Esophagus muscularis mucosa (tissue), 4 donors: ENCODE measurements around the gene RNF19B. TPM values are rescaled to one million over a fixed set of nuclear protein-coding genes. Genes with fewer than 3 reads are reported as not detected.
"Not testable (repeated sequence)": the region's sequence is repeated elsewhere in the genome, so short reads cannot be mapped to it uniquely, and the experiment has no call there.

Experiments used
- DNase-seq: peaks from one replicate; pipeline ENCODE4 v3.0.0-alpha.2; 2017; ENCODE audit errors: extremely low spot score
- H3K27ac ChIP-seq, 4 donors: fragments of 200-600 bp; sonication (generic); replicated peaks in 1 of 4; 1 replicate in 3 of 4; 2 replicates in 1 of 4; pipeline ENCODE4 v1.5.1; 2016 to 2019; ENCODE audit warnings: mild to moderate bottlenecking in 1 of 4
- H3K27me3 ChIP-seq, 4 donors: fragments of 200-600 bp; sonication (generic); one replicate each; pipeline versions ENCODE4 v1.5.1 to v1.6.0; 2016 to 2019
- H3K36me3 ChIP-seq, 4 donors: fragments of 200-600 bp; sonication (generic); one replicate each; pipeline ENCODE4 v1.5.1; 2016 to 2019
- H3K4me1 ChIP-seq, 4 donors: fragments of 200-600 bp; sonication (generic); one replicate each; pipeline ENCODE4 v1.5.1; 2016 to 2019
- H3K4me3 ChIP-seq, 4 donors: fragments of 200-600 bp; sonication (generic); 1 replicate in 2 of 4; 2 replicates in 2 of 4; pipeline ENCODE4 v1.5.1; 2016 to 2019; ENCODE audit warnings: mild to moderate bottlenecking in 4 of 4, moderate library complexity in 1 of 4
- H3K9me3 ChIP-seq, 4 donors: fragments of 200-600 bp; sonication (generic); 1 replicate in 3 of 4; 2 replicates in 1 of 4; pipeline ENCODE4 v1.5.1; 2016 to 2019
- EP300 ChIP-seq: sonication (generic); formaldehyde crosslinking; IDR thresholded peaks from one replicate; pipeline ENCODE4 v1.6.1; 2017; ENCODE audit warnings: antibody characterized with exemption
- POLR2A ChIP-seq: fragments of 450-650 bp; IDR thresholded peaks from one replicate; pipeline ENCODE4 v1.6.1; 2017; ENCODE audit warnings: antibody characterized with exemption, moderate library complexity, mild to moderate bottlenecking, low read depth
- POLR2AphosphoS5 ChIP-seq, 2 donors: sonication (generic); formaldehyde crosslinking; IDR thresholded peaks; one replicate each; pipeline ENCODE4 v1.6.1; 2017; ENCODE audit warnings: antibody characterized with exemption in 2 of 2
- WGBS: methylation state at CpG from one replicate; pipeline ENCODE4 v1.1.5; 2018; 5-methylcytosine and 5-hydroxymethylcytosine counted together
- intact Hi-C: fragments of 100-400 bp; cut with DNase I; formaldehyde crosslinking; loops from one replicate; pipeline ENCODE4 v1.15.1; 2023
- total RNA-seq, 4 donors: library from RNA; depleted of rRNA; stranded (reverse); fragments of >200 nt; gene quantifications; one replicate each; pipeline versions ENCODE4 v1.1.0 to v1.2.1, GENCODE V29; 2016
- TF ChIP-seq, protein P1 (sequence below), 3 experiments: fragments of 200-600 bp in 2 of 3; fragments of 450-650 bp in 1 of 3; sonication (generic) in 2 of 3; IDR thresholded peaks; one replicate each; pipeline ENCODE4 v1.5.1; 2017 to 2019; ENCODE audit warnings: antibody characterized with exemption in 3 of 3, mild to moderate bottlenecking in 2 of 3, moderate library complexity in 1 of 3

Gene RNF19B
- total RNA-seq, 4 donors from 2014 or later, result 16.2 to 32.3 (median 22.7) TPM

DNA sequence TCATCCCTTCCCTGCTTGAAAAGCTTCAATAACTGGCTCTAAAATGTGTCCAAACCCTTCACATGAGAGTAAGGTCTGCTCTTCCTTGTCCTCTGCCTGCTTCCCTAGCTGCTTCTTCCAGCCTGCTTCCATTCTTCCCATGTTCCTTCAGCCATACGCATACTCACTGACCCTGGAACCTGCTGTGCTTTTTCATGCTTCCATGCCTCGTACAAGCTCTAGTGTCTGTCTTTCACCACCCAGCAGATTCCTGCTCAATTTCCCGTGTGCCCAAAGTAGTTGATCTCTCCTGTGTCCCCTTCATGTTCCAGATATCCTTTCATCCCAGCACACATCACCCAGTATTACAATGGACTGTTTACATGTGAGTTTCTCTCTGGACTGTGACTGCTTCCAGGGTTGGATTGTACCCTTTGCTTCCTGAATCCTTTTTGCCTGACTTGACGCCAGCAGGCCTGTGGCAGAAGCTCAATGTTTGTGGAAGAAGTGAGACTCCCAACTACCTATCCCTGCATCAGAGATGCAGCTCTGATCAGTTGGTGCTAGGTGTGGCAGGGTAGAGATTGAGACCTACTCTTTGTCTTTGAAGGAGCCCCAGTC is 35.9 kb upstream of the RNF19B start:
- Histone ChIP-seq H3K27ac (no peak overlapping the region), H3K36me3 (no peaks in the 10 kb centered on the region), H3K4me1 (peaks cover 25 to 33% (median 33%) of the 10 kb centered on the region in 4 donors), H3K27me3 (no peaks in the 10 kb centered on the region), H3K9me3 (no peaks in the 10 kb centered on the region), H3K4me3 (no peak overlapping the region)
- TF ChIP-seq POLR2AphosphoS5 (IDR thresholded peaks at IDR 0.05) (no peak), EP300 (no peak), POLR2A (no peak)
- TF ChIP-seq, protein P1, sequence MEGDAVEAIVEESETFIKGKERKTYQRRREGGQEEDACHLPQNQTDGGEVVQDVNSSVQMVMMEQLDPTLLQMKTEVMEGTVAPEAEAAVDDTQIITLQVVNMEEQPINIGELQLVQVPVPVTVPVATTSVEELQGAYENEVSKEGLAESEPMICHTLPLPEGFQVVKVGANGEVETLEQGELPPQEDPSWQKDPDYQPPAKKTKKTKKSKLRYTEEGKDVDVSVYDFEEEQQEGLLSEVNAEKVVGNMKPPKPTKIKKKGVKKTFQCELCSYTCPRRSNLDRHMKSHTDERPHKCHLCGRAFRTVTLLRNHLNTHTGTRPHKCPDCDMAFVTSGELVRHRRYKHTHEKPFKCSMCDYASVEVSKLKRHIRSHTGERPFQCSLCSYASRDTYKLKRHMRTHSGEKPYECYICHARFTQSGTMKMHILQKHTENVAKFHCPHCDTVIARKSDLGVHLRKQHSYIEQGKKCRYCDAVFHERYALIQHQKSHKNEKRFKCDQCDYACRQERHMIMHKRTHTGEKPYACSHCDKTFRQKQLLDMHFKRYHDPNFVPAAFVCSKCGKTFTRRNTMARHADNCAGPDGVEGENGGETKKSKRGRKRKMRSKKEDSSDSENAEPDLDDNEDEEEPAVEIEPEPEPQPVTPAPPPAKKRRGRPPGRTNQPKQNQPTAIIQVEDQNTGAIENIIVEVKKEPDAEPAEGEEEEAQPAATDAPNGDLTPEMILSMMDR (IDR thresholded peaks at IDR 0.05), result no peak
- DNase-seq, result no peak
- intact Hi-C loops, result no loop called here
- WGBS, result 81% methylated on average over 4 of the region's 4 CpGs

DNA sequence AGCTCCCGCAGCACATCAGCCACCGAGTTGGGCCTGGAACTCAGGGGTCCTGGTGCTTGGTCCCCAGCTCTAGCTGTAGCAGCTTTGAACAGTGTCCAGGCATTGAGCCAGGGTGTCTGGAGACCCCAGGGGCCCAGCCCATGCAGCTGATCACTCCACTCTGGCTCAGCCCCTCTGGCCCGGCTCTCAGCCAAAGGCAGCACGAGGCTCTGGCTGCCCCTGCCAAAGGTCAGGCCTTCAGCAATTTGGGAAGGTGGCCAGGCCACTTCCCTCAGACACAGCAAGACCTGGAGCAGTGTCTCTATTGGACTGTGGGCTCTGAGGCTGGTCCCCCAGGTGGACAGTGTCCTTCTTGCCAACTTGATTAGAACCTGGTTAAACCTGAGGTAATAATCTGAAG is 34.4 kb upstream of the RNF19B start:
- H3K4me1 ChIP-seq, result peaks cover 25 to 32% (median 27%) of the 10 kb centered on the region in 4 donors
- intact Hi-C loops, result no loop called here
- H3K9me3 ChIP-seq, result no peaks in the 10 kb centered on the region
- no peaks in the 10 kb centered on the region for H3K36me3 ChIP-seq
- WGBS, result 73% methylated on average over 4 of the region's 4 CpGs
- H3K27me3 ChIP-seq, result no peaks in the 10 kb centered on the region
- H3K27ac ChIP-seq, result no peak overlapping the region
- no peak for DNase-seq
- TF ChIP-seq, protein P1 (IDR thresholded peaks at IDR 0.05), result no peak
- no peak for TF ChIP-seq POLR2A
- no peak for TF ChIP-seq POLR2AphosphoS5 (IDR thresholded peaks at IDR 0.05)
- TF ChIP-seq EP300, result no peak
- H3K4me3 ChIP-seq, result no peak overlapping the region

DNA sequence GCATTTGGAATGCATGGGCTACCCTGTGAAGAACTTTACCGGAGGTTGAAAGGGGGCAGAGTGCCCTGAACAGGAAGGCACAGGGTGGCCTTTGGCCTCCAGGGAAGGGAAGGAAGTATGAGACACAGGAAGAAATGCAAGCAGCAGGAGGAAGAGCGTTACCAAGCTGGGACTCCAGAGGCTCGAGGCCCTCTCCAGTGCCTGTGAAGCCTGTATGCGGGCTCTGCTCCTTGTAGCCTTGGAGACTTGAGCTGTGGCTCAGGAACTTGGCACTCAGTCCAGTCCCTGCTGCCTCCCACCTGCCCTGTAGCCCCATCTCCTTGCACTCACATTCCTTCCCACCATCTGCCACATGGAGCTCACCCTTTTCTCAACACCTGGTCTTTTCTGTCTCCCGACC is 33.5 kb upstream of the RNF19B start:
- H3K36me3 ChIP-seq, result no peaks in the 10 kb centered on the region
- WGBS, result 70% methylated on average over 5 of the region's 5 CpGs
- H3K27me3 ChIP-seq, result no peaks in the 10 kb centered on the region
- H3K4me3 ChIP-seq, result no peak overlapping the region
- no peaks in the 10 kb centered on the region for H3K9me3 ChIP-seq
- intact Hi-C loops, result no loop called here
- peak overlapping the region in 3 of 4 donors; percentile 2 to 29 (median 3) for H3K27ac ChIP-seq
- no peak for DNase-seq
- TF ChIP-seq, protein P1 (IDR thresholded peaks at IDR 0.05), result no peak
- peak in 1 of 2 donors; percentile 20 for TF ChIP-seq POLR2AphosphoS5 (IDR thresholded peaks at IDR 0.05)
- H3K4me1 ChIP-seq, result peaks cover 24 to 30% (median 26%) of the 10 kb centered on the region in 4 donors

DNA sequence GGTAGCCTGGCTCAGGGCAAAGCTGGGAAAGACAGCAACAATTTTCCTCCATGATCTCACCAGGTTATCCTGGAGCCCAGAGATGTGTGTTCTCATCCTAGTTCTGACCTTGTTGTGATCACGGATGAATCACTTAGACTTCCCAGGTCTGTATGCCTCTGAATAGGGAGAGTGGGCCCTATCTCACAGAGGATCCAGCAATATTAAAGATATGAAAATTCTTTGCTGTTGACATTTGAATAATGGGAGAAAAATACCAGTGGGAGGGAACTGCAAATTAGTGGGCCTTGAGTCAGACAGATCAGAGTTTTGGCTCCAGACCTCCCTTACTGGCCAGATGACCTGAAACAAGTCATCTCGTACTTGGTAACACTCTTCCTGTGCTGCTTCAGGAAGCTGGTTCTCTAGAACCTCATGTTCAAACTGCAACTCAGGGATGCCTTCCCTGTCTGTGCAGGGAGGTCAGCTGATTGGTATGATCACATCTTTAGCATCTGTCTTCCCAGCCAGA is 32.8 kb upstream of the RNF19B start:
- TF ChIP-seq POLR2AphosphoS5 (IDR thresholded peaks at IDR 0.05) (no peak), POLR2A (no peak)
- TF ChIP-seq, protein P1 (IDR thresholded peaks at IDR 0.05), result no peak
- H3K4me1 ChIP-seq, result peaks cover 30 to 36% (median 31%) of the 10 kb centered on the region in 4 donors
- H3K27me3 ChIP-seq, result no peaks in the 10 kb centered on the region
- H3K9me3 ChIP-seq, result no peaks in the 10 kb centered on the region
- H3K27ac ChIP-seq, result peak overlapping the region in 3 of 4 donors; percentile 2 to 29 (median 3)
- intact Hi-C loops, result no loop called here
- H3K36me3 ChIP-seq, result no peaks in the 10 kb centered on the region
- DNase-seq, result no peak
- no peak overlapping the region for H3K4me3 ChIP-seq
- WGBS, result 38% methylated on average over 2 of the region's 2 CpGs

DNA sequence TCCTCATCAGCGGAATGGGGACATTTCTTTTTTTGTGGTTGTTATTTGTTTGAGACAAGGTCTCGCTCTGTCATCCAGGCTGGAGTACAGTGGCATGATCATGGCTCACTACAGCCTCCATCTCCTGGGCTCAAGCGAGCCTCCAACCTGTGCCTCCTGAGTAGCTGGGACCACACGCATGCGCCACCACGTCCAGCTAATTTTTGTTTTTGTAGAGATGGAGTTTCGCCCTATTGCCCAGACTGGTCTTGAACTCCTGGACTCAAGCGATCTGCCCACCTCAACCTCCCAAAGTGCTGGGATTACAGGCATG is 28.7 kb upstream of the RNF19B start:
- WGBS, result 91% methylated on average over 8 of the region's 8 CpGs
- H3K4me3 ChIP-seq, H3K9me3 ChIP-seq, H3K36me3 ChIP-seq, DNase-seq, intact Hi-C loops, H3K27me3 ChIP-seq: not testable (repeated sequence)
- H3K27ac ChIP-seq, result peak overlapping the region in 3 of 4 donors; percentile 0 to 52 (median 50)
- H3K4me1 ChIP-seq, result peaks cover 47 to 53% (median 50%) of the 10 kb centered on the region in 4 donors
